H9 (cell line): Measurements from ENCODE around the gene SYT2. TPM values are rescaled to one million over a fixed set of nuclear protein-coding genes. Genes with fewer than 3 reads are reported as not detected.

Source experiments
- DNase-seq: peaks from one replicate; pipeline ENCODE4 v3.0.0-alpha.2; 2017
- H2AFZ ChIP-seq: one replicate; pipeline ENCODE4 v1.6.1; 2013; ENCODE audit warnings: mild to moderate bottlenecking, low read length, control low read depth, moderate library complexity
- H2AK5ac ChIP-seq: 2 replicates; pipeline ENCODE4 v1.6.1; 2013; ENCODE audit warnings: low read length, control low read depth, mixed read lengths; ENCODE audit not compliant: insufficient read length
- H2BK120ac ChIP-seq: one replicate; pipeline ENCODE4 v1.6.1; 2013; ENCODE audit warnings: low read depth, mild to moderate bottlenecking, low read length, control low read depth, inconsistent platforms; ENCODE audit not compliant: poor library complexity, severe bottlenecking
- H2BK12ac ChIP-seq: 2 replicates; pipeline ENCODE4 v1.6.1; 2013; ENCODE audit warnings: low read length, control low read depth, mixed read lengths, low read depth; ENCODE audit not compliant: insufficient read length
- H2BK15ac ChIP-seq: 2 replicates; pipeline ENCODE4 v1.6.1; 2013; ENCODE audit warnings: low read depth, low read length, control low read depth
- H2BK20ac ChIP-seq: one replicate; pipeline ENCODE4 v1.6.1; 2013; ENCODE audit warnings: low read depth, mild to moderate bottlenecking, low read length, control low read depth, inconsistent platforms; ENCODE audit not compliant: poor library complexity, severe bottlenecking
- H2BK5ac ChIP-seq: 2 replicates; pipeline ENCODE4 v1.6.1; 2013; ENCODE audit warnings: low read length, control low read depth, mixed read lengths; ENCODE audit not compliant: insufficient read length
- H3K14ac ChIP-seq: 2 replicates; pipeline ENCODE4 v1.6.1; 2013; ENCODE audit warnings: low read length, control low read depth; ENCODE audit not compliant: insufficient read depth
- H3K18ac ChIP-seq: 2 replicates; pipeline ENCODE4 v1.6.1; 2013; ENCODE audit warnings: low read depth, mild to moderate bottlenecking, mixed read lengths, low read length, control low read depth; ENCODE audit not compliant: insufficient read length
- H3K23ac ChIP-seq: 2 replicates; pipeline ENCODE4 v1.6.1; 2013; ENCODE audit warnings: low read length, control low read depth, mixed read lengths, low read depth; ENCODE audit not compliant: insufficient read length
- H3K23me2 ChIP-seq: 2 replicates; pipeline ENCODE4 v1.6.1; 2013; ENCODE audit warnings: low read depth, mild to moderate bottlenecking, mixed read lengths, low read length, control low read depth; ENCODE audit not compliant: insufficient read length, poor library complexity, severe bottlenecking
- H3K27ac ChIP-seq: 2 replicates; pipeline ENCODE4 v1.5.1; 2013; ENCODE audit warnings: low read length, control low read depth, mixed read lengths, low read depth; ENCODE audit not compliant: insufficient read length
- H3K27me3 ChIP-seq: 2 replicates; pipeline ENCODE4 v1.6.1; 2013; ENCODE audit warnings: low read length, control low read depth, inconsistent platforms; ENCODE audit not compliant: insufficient read depth
- H3K4ac ChIP-seq: 2 replicates; pipeline ENCODE4 v1.6.1; 2013; ENCODE audit warnings: low read depth, mild to moderate bottlenecking, control low read depth, inconsistent platforms, low read length, moderate library complexity
- H3K4me1 ChIP-seq: 2 replicates; pipeline ENCODE4 v1.6.1; 2013; ENCODE audit warnings: low read length, control low read depth, inconsistent platforms; ENCODE audit not compliant: insufficient read depth
- H3K4me2 ChIP-seq: 2 replicates; pipeline ENCODE4 v1.6.1; 2013; ENCODE audit warnings: low read length, control low read depth, mixed read lengths; ENCODE audit not compliant: insufficient read length, insufficient read depth
- H3K56ac ChIP-seq: 2 replicates; pipeline ENCODE4 v1.6.1; 2013; ENCODE audit warnings: low read depth, mild to moderate bottlenecking, mixed read lengths, low read length, control low read depth; ENCODE audit not compliant: insufficient read length
- H3K79me1 ChIP-seq: 2 replicates; pipeline ENCODE4 v1.6.1; 2013; ENCODE audit warnings: low read depth, mild to moderate bottlenecking, moderate library complexity, low read length, control low read depth, inconsistent platforms; ENCODE audit not compliant: insufficient read depth, poor library complexity, severe bottlenecking
- H3K79me2 ChIP-seq: 2 replicates; pipeline ENCODE4 v1.6.1; 2013; ENCODE audit warnings: low read length, control low read depth, inconsistent platforms; ENCODE audit not compliant: insufficient read depth
- H3K9ac ChIP-seq: 2 replicates; pipeline ENCODE4 v1.6.1; 2013; ENCODE audit warnings: low read length, control low read depth, mixed read lengths; ENCODE audit not compliant: insufficient read length; ENCODE audit errors: extremely low read depth
- H3K9me3 ChIP-seq: one replicate; pipeline ENCODE4 v1.6.1; 2013; ENCODE audit warnings: low read depth, low read length, inconsistent platforms; ENCODE audit not compliant: control insufficient read depth
- H3T11ph ChIP-seq: one replicate; pipeline ENCODE4 v1.6.1; 2013; ENCODE audit warnings: mild to moderate bottlenecking, low read length, control low read depth, inconsistent platforms
- H4K20me1 ChIP-seq: one replicate; pipeline ENCODE4 v1.6.1; 2013; ENCODE audit not compliant: control insufficient read depth, insufficient read length, insufficient read depth
- H4K5ac ChIP-seq: 2 replicates; pipeline ENCODE4 v1.6.1; 2013; ENCODE audit warnings: low read depth, mild to moderate bottlenecking, mixed read lengths, low read length, control low read depth; ENCODE audit not compliant: insufficient read length
- H4K8ac ChIP-seq: replicated peaks from 2 replicates; pipeline ENCODE4 v1.6.1; 2013; ENCODE audit warnings: low read length, control low read depth, mixed read lengths, low read depth; ENCODE audit not compliant: insufficient read length
- H4K91ac ChIP-seq: 2 replicates; pipeline ENCODE4 v1.6.1; 2013; ENCODE audit warnings: low read depth, mild to moderate bottlenecking, moderate library complexity, mixed read lengths, low read length, control low read depth; ENCODE audit not compliant: insufficient read length
- H3K27ac Mint-ChIP-seq, 3 experiments: 2 replicates in 2 of 3; 3 replicates in 1 of 3; pipeline ENCODE4 v1.8.0; 2020 to 2021; ENCODE audit warnings: mixed read lengths in 3 of 3, mild to moderate bottlenecking in 1 of 3, moderate library complexity in 1 of 3
- H3K27me3 Mint-ChIP-seq: 2 replicates; pipeline ENCODE4 v1.8.0; 2021; ENCODE audit warnings: low read depth, mild to moderate bottlenecking, moderate library complexity, mixed read lengths
- H3K36me3 Mint-ChIP-seq, 3 experiments: 2 replicates in 2 of 3; 3 replicates in 1 of 3; pipeline ENCODE4 v1.8.0; 2020 to 2021; ENCODE audit warnings: low read depth in 3 of 3, mixed read lengths in 3 of 3; ENCODE audit not compliant: insufficient read depth in 1 of 3
- H3K4me1 Mint-ChIP-seq, 2 experiments: 2 replicates each; pipeline ENCODE4 v1.8.0; 2020; ENCODE audit warnings: mixed read lengths in 2 of 2
- H3K4me3 Mint-ChIP-seq, 2 experiments: 2 replicates in 1 of 2; 3 replicates in 1 of 2; pipeline ENCODE4 v1.8.0; 2020 to 2021; ENCODE audit warnings: mild to moderate bottlenecking in 2 of 2, mixed read lengths in 2 of 2, moderate library complexity in 1 of 2
- H3K9me3 Mint-ChIP-seq, 2 experiments: 2 replicates in 1 of 2; 3 replicates in 1 of 2; pipeline ENCODE4 v1.8.0; 2020; ENCODE audit warnings: mild to moderate bottlenecking in 2 of 2, mixed read lengths in 2 of 2, moderate library complexity in 1 of 2
- CTCF ChIP-seq: fragments of 200-600 bp; sonication (generic); conservative IDR thresholded peaks from 3 replicates; pipeline ENCODE4 v1.8.0; 2021; ENCODE audit warnings: antibody characterized with exemption, mild to moderate bottlenecking
- WGBS: extraction: QIAGEN DNeasy Blood & Tissue Kit; methylation state at CpG from one replicate; pipeline ENCODE4 v1.1.7; 2013; ENCODE audit warnings: missing lambda C conversion rate, low lambda C conversion rate, mixed read lengths; ENCODE audit not compliant: insufficient read length; ENCODE audit errors: extremely low coverage; 5-methylcytosine and 5-hydroxymethylcytosine counted together
- total RNA-seq: library from RNA; stranded (reverse); gene quantifications from 2 replicates; pipeline ENCODE4 v1.2.1, GENCODE V29; 2021

The SYT2 gene
- total RNA-seq, 1 experiment from 2014 or later, result 3.3 TPM

- Histone ChIP-seq H4K20me1 (no peaks in the 10 kb centered on the region), H3K4me1 (no peaks in the 10 kb centered on the region), H3K27ac (no peak overlapping the region), H4K91ac (no peak overlapping the region), H3K14ac (no peak overlapping the region), H4K8ac (no peak overlapping the region), H2BK15ac (no peak overlapping the region), H3K4me2 (no peak overlapping the region), H3K9me3 (no peaks in the 10 kb centered on the region), H3K79me1 (no peaks in the 10 kb centered on the region), H3K9ac (no peak overlapping the region), H3K4ac (no peak overlapping the region), H2BK120ac (no peak overlapping the region), H2AK5ac (no peak overlapping the region), H3K56ac (no peak overlapping the region), H2BK20ac (no peak overlapping the region), H2AFZ (no peak overlapping the region), H3K27me3 (no peaks in the 10 kb centered on the region), H2BK12ac (no peak overlapping the region), H3T11ph (no peak overlapping the region), H2BK5ac (no peak overlapping the region), H4K5ac (no peak overlapping the region), H3K23ac (no peak overlapping the region), H3K23me2 (no peaks in the 10 kb centered on the region), H3K18ac (no peak overlapping the region), H3K79me2 (no peaks in the 10 kb centered on the region)
- Mint-ChIP-seq H3K4me3 (no peak overlapping the region), H3K9me3 (no peaks in the 10 kb centered on the region), H3K36me3 (peaks cover 0 to 1% (median 0%) of the 10 kb centered on the region in 3 experiments; a peak in 4 of 7 replicates), H3K4me1 (peaks cover 7 to 8% of the 10 kb centered on the region in 2 experiments; a peak in 3 of 4 replicates), H3K27me3 (no peaks in the 10 kb centered on the region), H3K27ac (no peak overlapping the region; a peak in 1 of 7 replicates)
- DNase-seq, result no peak
- no CpG with 5 or more reads among the region's 10 CpGs for WGBS
- no peak for TF ChIP-seq CTCF
Measured at GRCh38 chr1:202600432-202601041, 109.7 kb downstream of the SYT2 start.
